H1 (cell line): ENCODE data around the gene KIF22. TPM values are rescaled to one million over a fixed set of nuclear protein-coding genes. Genes with fewer than 3 reads are reported as not detected.

ENCODE experiments used
- CBX5 ChIP-seq: fragments of 300-800, 300-1000 bp; sonication (generic); IDR thresholded peaks from 2 replicates; pipeline ENCODE4 v1.7.1; 2016; ENCODE audit warnings: antibody characterized with exemption, low read length, low read depth
- RNF2 ChIP-seq: fragments of 200-900, 300-1000 bp; sonication (generic); IDR thresholded peaks from 2 replicates; pipeline ENCODE4 v1.7.1; 2016; ENCODE audit warnings: borderline replicate concordance, low read depth, mild to moderate bottlenecking, antibody characterized with exemption, low read length; ENCODE audit not compliant: poor library complexity, severe bottlenecking; ENCODE audit errors: missing control alignments
- TAF7 ChIP-seq: optimal IDR thresholded peaks from 2 replicates; pipeline ENCODE3; 2011; ENCODE audit warnings: low read depth, mild to moderate bottlenecking, inconsistent platforms, low read length, moderate library complexity, borderline replicate concordance
- polyA plus RNA-seq, 7 experiments: library from polyadenylated mRNA; depleted of rRNA in 3 of 7; stranded (reverse) in 5 of 7; unstranded in 2 of 7; fragments of >200 nt in 5 of 7; fragments of 200-250 nt in 2 of 7; gene quantifications; 1 replicate in 5 of 7; 2 replicates in 1 of 7; 4 replicates in 1 of 7; pipeline versions ENCODE4 v1.2.1 to v1.2.3, GENCODE V29; 2011 to 2013; ENCODE audit warnings: missing spikeins in 2 of 7, mixed read lengths in 2 of 7
- total RNA-seq: library from RNA; stranded (reverse); fragmentation: NEBNext Ultra II Directional; extraction: Animal tissue kit (Norgen Biotek cat#: 25700); gene quantifications from 2 replicates; pipeline ENCODE4 v1.2.1, GENCODE V29; 2021
- TF ChIP-seq, protein P1 (sequence below): fragments of 300-600 bp; sonication (generic); IDR thresholded peaks from 2 replicates; pipeline ENCODE4 v1.7.1; 2012; ENCODE audit warnings: low read length, moderate library complexity, mild to moderate bottlenecking, inconsistent platforms; ENCODE audit not compliant: insufficient replicate concordance
- TF ChIP-seq, protein P2 (sequence below): IDR thresholded peaks from 2 replicates; pipeline ENCODE4 v1.6.1; 2012; ENCODE audit warnings: low read length, inconsistent platforms

KIF22 gene
- total and polyA plus RNA-seq, 2 of the 8 experiments (the other 6 are each of a cell fraction or from before 2014, with no cell fraction given), result 139 to 142 TPM

DNA sequence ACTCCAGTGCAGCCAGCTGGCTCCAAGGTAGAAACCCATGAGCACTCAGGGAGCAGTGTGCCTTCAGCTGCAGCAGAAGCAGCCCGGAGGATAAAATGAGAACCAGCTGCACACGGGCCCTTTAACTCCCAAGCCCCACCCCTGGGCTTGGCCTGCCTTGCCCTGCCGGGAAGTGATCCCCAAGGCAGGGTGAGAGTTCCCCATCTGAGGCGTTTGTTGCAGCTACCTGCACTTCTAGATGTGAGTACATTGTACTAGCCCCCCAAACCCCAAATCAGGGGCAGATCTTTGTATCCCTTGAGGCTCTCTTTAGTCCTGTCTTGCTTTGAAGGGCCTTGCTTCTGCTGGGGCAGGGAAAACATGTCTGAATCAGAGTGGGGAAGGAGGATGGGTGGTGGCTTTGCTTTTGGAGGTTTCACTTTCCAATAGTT is 29.7 kb downstream of the KIF22 start, which contains the start of gene MVP (continued):
- TF ChIP-seq, protein P1, sequence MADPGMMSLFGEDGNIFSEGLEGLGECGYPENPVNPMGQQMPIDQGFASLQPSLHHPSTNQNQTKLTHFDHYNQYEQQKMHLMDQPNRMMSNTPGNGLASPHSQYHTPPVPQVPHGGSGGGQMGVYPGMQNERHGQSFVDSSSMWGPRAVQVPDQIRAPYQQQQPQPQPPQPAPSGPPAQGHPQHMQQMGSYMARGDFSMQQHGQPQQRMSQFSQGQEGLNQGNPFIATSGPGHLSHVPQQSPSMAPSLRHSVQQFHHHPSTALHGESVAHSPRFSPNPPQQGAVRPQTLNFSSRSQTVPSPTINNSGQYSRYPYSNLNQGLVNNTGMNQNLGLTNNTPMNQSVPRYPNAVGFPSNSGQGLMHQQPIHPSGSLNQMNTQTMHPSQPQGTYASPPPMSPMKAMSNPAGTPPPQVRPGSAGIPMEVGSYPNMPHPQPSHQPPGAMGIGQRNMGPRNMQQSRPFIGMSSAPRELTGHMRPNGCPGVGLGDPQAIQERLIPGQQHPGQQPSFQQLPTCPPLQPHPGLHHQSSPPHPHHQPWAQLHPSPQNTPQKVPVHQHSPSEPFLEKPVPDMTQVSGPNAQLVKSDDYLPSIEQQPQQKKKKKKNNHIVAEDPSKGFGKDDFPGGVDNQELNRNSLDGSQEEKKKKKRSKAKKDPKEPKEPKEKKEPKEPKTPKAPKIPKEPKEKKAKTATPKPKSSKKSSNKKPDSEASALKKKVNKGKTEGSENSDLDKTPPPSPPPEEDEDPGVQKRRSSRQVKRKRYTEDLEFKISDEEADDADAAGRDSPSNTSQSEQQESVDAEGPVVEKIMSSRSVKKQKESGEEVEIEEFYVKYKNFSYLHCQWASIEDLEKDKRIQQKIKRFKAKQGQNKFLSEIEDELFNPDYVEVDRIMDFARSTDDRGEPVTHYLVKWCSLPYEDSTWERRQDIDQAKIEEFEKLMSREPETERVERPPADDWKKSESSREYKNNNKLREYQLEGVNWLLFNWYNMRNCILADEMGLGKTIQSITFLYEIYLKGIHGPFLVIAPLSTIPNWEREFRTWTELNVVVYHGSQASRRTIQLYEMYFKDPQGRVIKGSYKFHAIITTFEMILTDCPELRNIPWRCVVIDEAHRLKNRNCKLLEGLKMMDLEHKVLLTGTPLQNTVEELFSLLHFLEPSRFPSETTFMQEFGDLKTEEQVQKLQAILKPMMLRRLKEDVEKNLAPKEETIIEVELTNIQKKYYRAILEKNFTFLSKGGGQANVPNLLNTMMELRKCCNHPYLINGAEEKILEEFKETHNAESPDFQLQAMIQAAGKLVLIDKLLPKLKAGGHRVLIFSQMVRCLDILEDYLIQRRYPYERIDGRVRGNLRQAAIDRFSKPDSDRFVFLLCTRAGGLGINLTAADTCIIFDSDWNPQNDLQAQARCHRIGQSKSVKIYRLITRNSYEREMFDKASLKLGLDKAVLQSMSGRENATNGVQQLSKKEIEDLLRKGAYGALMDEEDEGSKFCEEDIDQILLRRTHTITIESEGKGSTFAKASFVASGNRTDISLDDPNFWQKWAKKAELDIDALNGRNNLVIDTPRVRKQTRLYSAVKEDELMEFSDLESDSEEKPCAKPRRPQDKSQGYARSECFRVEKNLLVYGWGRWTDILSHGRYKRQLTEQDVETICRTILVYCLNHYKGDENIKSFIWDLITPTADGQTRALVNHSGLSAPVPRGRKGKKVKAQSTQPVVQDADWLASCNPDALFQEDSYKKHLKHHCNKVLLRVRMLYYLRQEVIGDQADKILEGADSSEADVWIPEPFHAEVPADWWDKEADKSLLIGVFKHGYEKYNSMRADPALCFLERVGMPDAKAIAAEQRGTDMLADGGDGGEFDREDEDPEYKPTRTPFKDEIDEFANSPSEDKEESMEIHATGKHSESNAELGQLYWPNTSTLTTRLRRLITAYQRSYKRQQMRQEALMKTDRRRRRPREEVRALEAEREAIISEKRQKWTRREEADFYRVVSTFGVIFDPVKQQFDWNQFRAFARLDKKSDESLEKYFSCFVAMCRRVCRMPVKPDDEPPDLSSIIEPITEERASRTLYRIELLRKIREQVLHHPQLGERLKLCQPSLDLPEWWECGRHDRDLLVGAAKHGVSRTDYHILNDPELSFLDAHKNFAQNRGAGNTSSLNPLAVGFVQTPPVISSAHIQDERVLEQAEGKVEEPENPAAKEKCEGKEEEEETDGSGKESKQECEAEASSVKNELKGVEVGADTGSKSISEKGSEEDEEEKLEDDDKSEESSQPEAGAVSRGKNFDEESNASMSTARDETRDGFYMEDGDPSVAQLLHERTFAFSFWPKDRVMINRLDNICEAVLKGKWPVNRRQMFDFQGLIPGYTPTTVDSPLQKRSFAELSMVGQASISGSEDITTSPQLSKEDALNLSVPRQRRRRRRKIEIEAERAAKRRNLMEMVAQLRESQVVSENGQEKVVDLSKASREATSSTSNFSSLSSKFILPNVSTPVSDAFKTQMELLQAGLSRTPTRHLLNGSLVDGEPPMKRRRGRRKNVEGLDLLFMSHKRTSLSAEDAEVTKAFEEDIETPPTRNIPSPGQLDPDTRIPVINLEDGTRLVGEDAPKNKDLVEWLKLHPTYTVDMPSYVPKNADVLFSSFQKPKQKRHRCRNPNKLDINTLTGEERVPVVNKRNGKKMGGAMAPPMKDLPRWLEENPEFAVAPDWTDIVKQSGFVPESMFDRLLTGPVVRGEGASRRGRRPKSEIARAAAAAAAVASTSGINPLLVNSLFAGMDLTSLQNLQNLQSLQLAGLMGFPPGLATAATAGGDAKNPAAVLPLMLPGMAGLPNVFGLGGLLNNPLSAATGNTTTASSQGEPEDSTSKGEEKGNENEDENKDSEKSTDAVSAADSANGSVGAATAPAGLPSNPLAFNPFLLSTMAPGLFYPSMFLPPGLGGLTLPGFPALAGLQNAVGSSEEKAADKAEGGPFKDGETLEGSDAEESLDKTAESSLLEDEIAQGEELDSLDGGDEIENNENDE, result no peak
- TF ChIP-seq, protein P2, sequence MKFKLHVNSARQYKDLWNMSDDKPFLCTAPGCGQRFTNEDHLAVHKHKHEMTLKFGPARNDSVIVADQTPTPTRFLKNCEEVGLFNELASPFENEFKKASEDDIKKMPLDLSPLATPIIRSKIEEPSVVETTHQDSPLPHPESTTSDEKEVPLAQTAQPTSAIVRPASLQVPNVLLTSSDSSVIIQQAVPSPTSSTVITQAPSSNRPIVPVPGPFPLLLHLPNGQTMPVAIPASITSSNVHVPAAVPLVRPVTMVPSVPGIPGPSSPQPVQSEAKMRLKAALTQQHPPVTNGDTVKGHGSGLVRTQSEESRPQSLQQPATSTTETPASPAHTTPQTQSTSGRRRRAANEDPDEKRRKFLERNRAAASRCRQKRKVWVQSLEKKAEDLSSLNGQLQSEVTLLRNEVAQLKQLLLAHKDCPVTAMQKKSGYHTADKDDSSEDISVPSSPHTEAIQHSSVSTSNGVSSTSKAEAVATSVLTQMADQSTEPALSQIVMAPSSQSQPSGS, result no peak
- TF ChIP-seq RNF2 (no peak), CBX5 (no peak), TAF7 (no peak)
